8988T (cell line): ENCODE data around the gene STK24.

Experiments used
- DNase-seq: peaks from one replicate; pipeline ENCODE4 v3.0.0; 2011

STK24 gene

GRCh38 chr13:98549728-98550317 lies 27.1 kb downstream of the STK24 start:
- no peak for DNase-seq

- no peak for DNase-seq
Observed at GRCh38 chr13:98549006-98549727, 27.7 kb downstream of the STK24 start.

- no peak for DNase-seq
Observed at GRCh38 chr13:98548230-98548629, 28.7 kb downstream of the STK24 start.

GRCh38 chr13:98547455-98547854 lies 29.5 kb downstream of the STK24 start:
- no peak for DNase-seq

- DNase-seq, result no peak
Observed at GRCh38 chr13:98546402-98546801, 30.5 kb downstream of the STK24 start.

- no peak for DNase-seq
Observed at GRCh38 chr13:98544104-98544710, 32.7 kb downstream of the STK24 start.

GRCh38 chr13:98543378-98544103 lies 33.4 kb downstream of the STK24 start:
- DNase-seq, result no peak

GRCh38 chr13:98542568-98543377 lies 34.1 kb downstream of the STK24 start:
- no peak for DNase-seq

- no peak for DNase-seq
Observed at GRCh38 chr13:98541701-98542203, 35.2 kb downstream of the STK24 start.

GRCh38 chr13:98541191-98541590 lies 35.7 kb downstream of the STK24 start:
- DNase-seq, result no peak

GRCh38 chr13:98540476-98540875 lies 36.4 kb downstream of the STK24 start:
- DNase-seq, result no peak

GRCh38 chr13:98539666-98540065 lies 37.2 kb downstream of the STK24 start:
- no peak for DNase-seq

GRCh38 chr13:98538876-98539275 lies 38.0 kb downstream of the STK24 start:
- no peak for DNase-seq

- DNase-seq, result no peak
Observed at GRCh38 chr13:98537740-98538139, 39.2 kb downstream of the STK24 start.

- no peak for DNase-seq
Observed at GRCh38 chr13:98537306-98537705, 39.6 kb downstream of the STK24 start.

GRCh38 chr13:98536729-98537128 lies 40.2 kb downstream of the STK24 start:
- DNase-seq, result no peak

- DNase-seq, result peak; percentile 37
Observed at GRCh38 chr13:98535501-98536354, 41.2 kb downstream of the STK24 start.

GRCh38 chr13:98534821-98535220 lies 42.1 kb downstream of the STK24 start:
- DNase-seq, result no peak

GRCh38 chr13:98533912-98534311 lies 43.0 kb downstream of the STK24 start:
- no peak for DNase-seq

- no peak for DNase-seq
Observed at GRCh38 chr13:98532254-98532653, 44.7 kb downstream of the STK24 start.

GRCh38 chr13:98530217-98530616 lies 46.7 kb downstream of the STK24 start:
- DNase-seq, result no peak

- DNase-seq, result no peak
Observed at GRCh38 chr13:98529171-98529570, 47.7 kb downstream of the STK24 start.
